HepG2 (cell line): ENCODE data around the gene WNK2. TPM values are rescaled to one million over a fixed set of nuclear protein-coding genes. Genes with fewer than 3 reads are reported as not detected.

Experiments used
- BCL6 ChIP-seq: IDR thresholded peaks from 2 replicates; pipeline ENCODE4 v1.6.1; 2016; ENCODE audit warnings: missing genetic modification reagents, missing compliant biosample characterization
- EZH2 ChIP-seq: conservative IDR thresholded peaks from 2 replicates; pipeline ENCODE4 v1.6.1; 2012; ENCODE audit warnings: mild to moderate bottlenecking, low read depth, low read length, moderate library complexity
- HNF4G ChIP-seq, 2 experiments: sonication (generic) in 1 of 2; formaldehyde crosslinking in 1 of 2; IDR thresholded peaks; 2 replicates each; pipeline versions ENCODE4 v1.4.0 to v1.6.1; 2011 to 2020; ENCODE audit warnings: borderline replicate concordance in 2 of 2, low read depth in 2 of 2, mild to moderate bottlenecking in 2 of 2, low read length in 1 of 2, missing genetic modification reagents in 1 of 2, moderate library complexity in 1 of 2
- JDP2 ChIP-seq: sonication (generic); formaldehyde crosslinking; IDR thresholded peaks from 2 replicates; pipeline ENCODE4 v1.8.1; 2022; ENCODE audit warnings: missing genetic modification reagents, borderline replicate concordance
- JUNB ChIP-seq: sonication (generic); formaldehyde crosslinking; IDR thresholded peaks from 2 replicates; pipeline ENCODE4 v1.8.0; 2022; ENCODE audit warnings: missing genetic modification reagents, mild to moderate bottlenecking, borderline replicate concordance
- MBNL3 ChIP-seq: fragments of 250-450 bp; sonication (Bioruptor Pico); conservative IDR thresholded peaks from 2 replicates; pipeline ENCODE4 v1.8.0; 2022; ENCODE audit warnings: mild to moderate bottlenecking, inconsistent platforms
- MLXIP ChIP-seq: sonication (generic); formaldehyde crosslinking; IDR thresholded peaks from 2 replicates; pipeline ENCODE4 v1.9.0; 2021; ENCODE audit warnings: missing genetic modification reagents, borderline replicate concordance
- NFYB ChIP-seq: sonication (generic); formaldehyde crosslinking; IDR thresholded peaks from 2 replicates; pipeline ENCODE4 v1.4.0; 2020; ENCODE audit warnings: missing genetic modification reagents
- RBAK ChIP-seq: sonication (generic); formaldehyde crosslinking; IDR thresholded peaks from 2 replicates; pipeline ENCODE4 v1.5.1; 2020; ENCODE audit warnings: mild to moderate bottlenecking, missing genetic modification reagents
- SCMH1 ChIP-seq: sonication (generic); formaldehyde crosslinking; IDR thresholded peaks from 2 replicates; pipeline ENCODE4 v1.9.0; 2021; ENCODE audit warnings: missing genetic modification reagents, mild to moderate bottlenecking, borderline replicate concordance
- SPEN ChIP-seq: sonication (generic); formaldehyde crosslinking; IDR thresholded peaks from 2 replicates; pipeline ENCODE4 v1.5.1; 2020; ENCODE audit warnings: low read depth, mild to moderate bottlenecking, missing genetic modification reagents
- TAF1 ChIP-seq: sonication (generic); formaldehyde crosslinking; IDR thresholded peaks from 2 replicates; pipeline ENCODE4 v1.4.0; 2020; ENCODE audit warnings: missing genetic modification reagents
- TOPORS ChIP-seq: sonication (generic); formaldehyde crosslinking; IDR thresholded peaks from 2 replicates; pipeline ENCODE4 v1.8.0; 2023; ENCODE audit warnings: mild to moderate bottlenecking, missing genetic modification reagents
- ZFP91 ChIP-seq: sonication (generic); formaldehyde crosslinking; IDR thresholded peaks from 2 replicates; pipeline ENCODE4 v1.9.0; 2022; ENCODE audit warnings: missing genetic modification reagents, mild to moderate bottlenecking, borderline replicate concordance
- ZFX ChIP-seq: sonication (generic); formaldehyde crosslinking; IDR thresholded peaks from 2 replicates; pipeline ENCODE4 v1.4.0; 2020; ENCODE audit warnings: mild to moderate bottlenecking, low read depth, missing genetic modification reagents, moderate library complexity
- ZMYM4 ChIP-seq: sonication (generic); formaldehyde crosslinking; IDR thresholded peaks from 2 replicates; pipeline ENCODE4 v1.8.1; 2023; ENCODE audit warnings: mild to moderate bottlenecking, missing genetic modification reagents
- ZNF251 ChIP-seq: sonication (generic); formaldehyde crosslinking; IDR thresholded peaks from 2 replicates; pipeline ENCODE4 v1.9.0; 2021; ENCODE audit warnings: mild to moderate bottlenecking, missing genetic modification reagents
- ZNF331 ChIP-seq: sonication (generic); formaldehyde crosslinking; IDR thresholded peaks from 2 replicates; pipeline ENCODE4 v1.4.0; 2020; ENCODE audit warnings: missing genetic modification reagents
- ZNF34 ChIP-seq: sonication (generic); formaldehyde crosslinking; IDR thresholded peaks from 2 replicates; pipeline ENCODE4 v1.4.0; 2020; ENCODE audit warnings: mild to moderate bottlenecking, missing genetic modification reagents, borderline replicate concordance
- ZNF549 ChIP-seq: sonication (generic); formaldehyde crosslinking; IDR thresholded peaks from 2 replicates; pipeline ENCODE4 v1.5.0; 2020; ENCODE audit warnings: missing genetic modification reagents
- ZNF670 ChIP-seq: sonication (generic); formaldehyde crosslinking; IDR thresholded peaks from 2 replicates; pipeline ENCODE4 v1.8.0; 2022; ENCODE audit warnings: mild to moderate bottlenecking, missing genetic modification reagents, borderline replicate concordance
- polyA plus RNA-seq, 8 experiments: library from polyadenylated mRNA; depleted of rRNA in 3 of 8; stranded (reverse) in 7 of 8; unstranded in 1 of 8; fragments of >200 nt; fragmentation: Illumina TruSeq in 4 of 8; extraction: Trizol in 4 of 8; gene quantifications; 2 replicates each; pipeline versions ENCODE4 v1.2.1 to v1.2.3, GENCODE V29; 2011 to 2016; ENCODE audit warnings: low read depth in 4 of 8, missing spikeins in 1 of 8, mixed read lengths in 1 of 8; ENCODE audit not compliant: insufficient read depth in 1 of 8
- total RNA-seq, 5 experiments: library from RNA; depleted of rRNA; stranded (reverse); fragments of >200 nt; fragmentation: Illumina TruSeq; extraction: Trizol; gene quantifications; 2 replicates each; pipeline ENCODE4 v1.2.3, GENCODE V29; 2016; ENCODE audit warnings: low read depth in 1 of 5
- TF ChIP-seq, protein P1 (sequence below): sonication (generic); formaldehyde crosslinking; IDR thresholded peaks from 2 replicates; pipeline ENCODE4 v1.8.0; 2022; ENCODE audit warnings: mild to moderate bottlenecking, missing genetic modification reagents; ENCODE audit not compliant: insufficient replicate concordance

Gene WNK2
- total and polyA plus RNA-seq, 2 of the 13 experiments (the other 11 are each of a cell fraction or from before 2014, with no cell fraction given), result 10.5 to 12.0 TPM

GRCh38 chr9:93299418-93300174 lies 115.7 kb downstream of the WNK2 start (continued):
- TF ChIP-seq EZH2 (no peak), ZFX (0 out of 2 replicates have a peak, but pooled peaks have one; percentile 4), ZNF34 (no peak), TAF1 (peak; percentile 60), HNF4G (IDR thresholded peaks at IDR 0.05; ENCODE audit: borderline replicate concordance, low read depth, low read length) (peak; percentile 98), HNF4G (CRISPR knock-in tag; IDR thresholded peaks at IDR 0.05; ENCODE audit: borderline replicate concordance, low read depth) (peak; percentile 94; the same call in 1 of the 2 replicates), SCMH1 (CRISPR knock-in tag) (no peak), ZNF549 (no peak), NFYB (CRISPR knock-in tag) (no peak), ZNF670 (CRISPR knock-in tag) (no peak; the same call in 1 of the 2 replicates), RBAK (CRISPR knock-in tag) (no peak), ZMYM4 (no peak), SPEN (CRISPR knock-in tag) (peak; percentile 69; the same call in 1 of the 2 replicates), MLXIP (CRISPR knock-in tag) (no peak), TOPORS (no peak), JUNB (CRISPR knock-in tag) (no peak), BCL6 (peak; percentile 77), ZFP91 (peak; percentile 69), ZNF331 (CRISPR knock-in tag) (peak; percentile 62; the same call in 1 of the 2 replicates), JDP2 (CRISPR knock-in tag) (no peak), ZNF251 (CRISPR knock-in tag) (no peak), MBNL3 (CRISPR knock-in tag) (no peak)
- TF ChIP-seq, protein P1, sequence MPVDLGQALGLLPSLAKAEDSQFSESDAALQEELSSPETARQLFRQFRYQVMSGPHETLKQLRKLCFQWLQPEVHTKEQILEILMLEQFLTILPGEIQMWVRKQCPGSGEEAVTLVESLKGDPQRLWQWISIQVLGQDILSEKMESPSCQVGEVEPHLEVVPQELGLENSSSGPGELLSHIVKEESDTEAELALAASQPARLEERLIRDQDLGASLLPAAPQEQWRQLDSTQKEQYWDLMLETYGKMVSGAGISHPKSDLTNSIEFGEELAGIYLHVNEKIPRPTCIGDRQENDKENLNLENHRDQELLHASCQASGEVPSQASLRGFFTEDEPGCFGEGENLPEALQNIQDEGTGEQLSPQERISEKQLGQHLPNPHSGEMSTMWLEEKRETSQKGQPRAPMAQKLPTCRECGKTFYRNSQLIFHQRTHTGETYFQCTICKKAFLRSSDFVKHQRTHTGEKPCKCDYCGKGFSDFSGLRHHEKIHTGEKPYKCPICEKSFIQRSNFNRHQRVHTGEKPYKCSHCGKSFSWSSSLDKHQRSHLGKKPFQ (CRISPR knock-in tag), result no peak
